ENCODE results near the gene GAS2L2. TPM values are rescaled to one million over a fixed set of nuclear protein-coding genes. Genes with fewer than 3 reads are reported as not detected.

GAS2L2 gene
- total and polyA plus RNA-seq, 2 of the 8 experiments (the other 6 are each of a cell fraction or from before 2014, with no cell fraction given) = 0.09 to 0.13 TPM

- TF ChIP-seq BCL11A (IDR thresholded peaks at IDR 0.05; ENCODE audit: low read depth in 2 of 2, low read length in 2 of 2) (no peak), NRF1 (IDR thresholded peaks at IDR 0.05; ENCODE audit: low read depth, low read length) (no peak), KDM4A (IDR thresholded peaks at IDR 0.05; ENCODE audit: low read depth, low read length, severe bottlenecking) (no peak), KDM5A (IDR thresholded peaks at IDR 0.05; ENCODE audit: low read length) (no peak), ATF3 (IDR thresholded peaks at IDR 0.05; ENCODE audit: insufficient read depth, low read depth, low read length) (no peak)
- Histone ChIP-seq H3K9me3 (ENCODE audit: insufficient read depth in 2 of 2, low read depth in 1 of 2, low read length in 1 of 2) (no peaks in the 10 kb centered on the region), H4K8ac (ENCODE audit: extremely low read depth, insufficient read depth, low read length) (no peak overlapping the region), H4K5ac (ENCODE audit: insufficient read length, low read depth, low read length) (no peak overlapping the region), H2BK15ac (ENCODE audit: low read length) (no peak overlapping the region), H2BK120ac (replicated peaks; ENCODE audit: low read depth, low read length) (no peak overlapping the region), H3K18ac (ENCODE audit: extremely low read depth, low read length) (no peak overlapping the region), H3K4me2 (ENCODE audit: insufficient read depth in 1 of 2, low read depth in 2 of 2, low read length in 2 of 2) (no peak overlapping the region; a peak in 1 of 4 replicates), H3K4me1 (replicated peaks in 1 of 4; ENCODE audit: control insufficient read depth in 3 of 4, insufficient read depth in 4 of 4, low read length in 3 of 4) (peaks cover 7 to 28% (median 8%) of the 10 kb centered on the region in 4 experiments; a peak in 6 of 7 replicates), H4K20me1 (replicated peaks in 1 of 2; ENCODE audit: control insufficient read depth in 1 of 2, insufficient read depth in 2 of 2, low read length in 2 of 2) (peaks cover 2 to 8% of the 10 kb centered on the region in 2 experiments), H3K4me3 (ENCODE audit: extremely low read depth in 1 of 4, insufficient read depth in 2 of 4, low read depth in 3 of 4, low read length in 4 of 4) (no peak overlapping the region), H3K9ac (replicated peaks in 1 of 4; ENCODE audit: extremely low read depth in 1 of 4, low read depth in 3 of 4, low read length in 3 of 4) (no peak overlapping the region; a peak in 2 of 7 replicates), H2AK5ac (ENCODE audit: low read depth, low read length) (no peak overlapping the region), H3K23ac (ENCODE audit: insufficient read length) (no peak overlapping the region), H2AFZ (ENCODE audit: low read length) (no peak overlapping the region), H3K23me2 (ENCODE audit: low read depth, low read length) (peaks cover 9% of the 10 kb centered on the region; the same call in 1 of the 2 replicates), H3K4ac (replicated peaks; ENCODE audit: insufficient read length, low read depth, low read length) (no peak overlapping the region), H2BK5ac (ENCODE audit: low read depth, low read length) (no peak overlapping the region), H3K36me3 (ENCODE audit: control insufficient read depth in 2 of 4, insufficient read depth in 4 of 4, low read length in 3 of 4) (peaks cover 0 to 15% (median 7%) of the 10 kb centered on the region in 4 experiments; a peak in 7 of 8 replicates), H3K27me3 (replicated peaks in 1 of 4; ENCODE audit: control insufficient read depth in 3 of 4, extremely low read depth in 1 of 4, insufficient read depth in 3 of 4, low read length in 3 of 4) (peaks cover 0 to 8% (median 5%) of the 10 kb centered on the region in 4 experiments; a peak in 4 of 7 replicates), H2BK12ac (ENCODE audit: low read depth, low read length) (no peak overlapping the region), H3K79me1 (ENCODE audit: low read depth, low read length) (peaks cover 2% of the 10 kb centered on the region; the same call in 1 of the 2 replicates), H2BK20ac (ENCODE audit: low read length) (no peak overlapping the region), H3K27ac (ENCODE audit: low read depth, low read length) (no peak overlapping the region), H4K91ac (replicated peaks; ENCODE audit: insufficient read length, low read length) (no peak overlapping the region), H3K56ac (replicated peaks; ENCODE audit: insufficient read length, low read depth, low read length) (no peak overlapping the region), H3K79me2 (ENCODE audit: control insufficient read depth in 1 of 2, insufficient read depth in 2 of 2, low read length in 2 of 2) (no peaks in the 10 kb centered on the region), H3K14ac (ENCODE audit: insufficient read length) (no peak overlapping the region)
- FAIRE-seq = no peak
- 93% methylated on average over 3 of the region's 3 CpGs; no CpG with 5 or more reads in 1 of the 2 experiments for WGBS, 2 experiments (ENCODE audit: extremely low coverage in 1 of 2, insufficient coverage in 1 of 2, insufficient read length in 1 of 2, insufficient replicate concordance in 2 of 2, low coverage in 1 of 2, low lambda C conversion rate in 2 of 2, missing lambda C conversion rate in 1 of 2)
- ChIA-PET CTCF (ENCODE audit: partially characterized antibody) (interaction anchor here (1.2 to 9.8 kb wide), 6 partner anchors 12 to 116 kb away, joined by 3 to 45 read pairs (median 14); no protein-coding TSS in a partner anchor), POLR2A (ENCODE audit: partially characterized antibody) (interaction anchor here (1.0 kb wide), 1 partner anchor 11 kb away, joined by 4 read pairs; no protein-coding TSS in a partner anchor)
- DNase-seq (ENCODE audit: low read depth in 1 of 2, low spot score in 2 of 2) = no peak
These were observed 24.5 kb downstream of the GAS2L2 start for GRCh38 chr17:35728551-35728950.
